Measurements from ENCODE around the gene BAMBI.

BAMBI gene

GRCh38 chr10:28730031-28730778, 52.9 kb downstream of the BAMBI start:
- H3K4me2 ChIP-seq (ENCODE audit: insufficient read depth, low read length), result no peak overlapping the region
- no peaks in the 10 kb centered on the region for H4K20me1 ChIP-seq (ENCODE audit: insufficient read depth, low read length)
- no peak overlapping the region for H3K9ac ChIP-seq (ENCODE audit: low read depth, low read length)
- H2AFZ ChIP-seq (ENCODE audit: low read depth, low read length), result no peak overlapping the region
- no peaks in the 10 kb centered on the region for H3K36me3 ChIP-seq (ENCODE audit: insufficient read depth, low read length)
- no peak overlapping the region for H3K4me3 ChIP-seq (ENCODE audit: low read depth in 1 of 2, low read length in 2 of 2)
- H3K4me1 ChIP-seq (ENCODE audit: insufficient read depth, low read length), result no peaks in the 10 kb centered on the region
- H3K79me2 ChIP-seq (ENCODE audit: insufficient read depth, low read length), result no peaks in the 10 kb centered on the region
- DNase-seq (no peak), ATAC-seq (ENCODE audit: insufficient read depth, low read depth) (no peak)
- no peak overlapping the region for H3K27ac ChIP-seq (ENCODE audit: low read length)
- TF ChIP-seq, protein P1, sequence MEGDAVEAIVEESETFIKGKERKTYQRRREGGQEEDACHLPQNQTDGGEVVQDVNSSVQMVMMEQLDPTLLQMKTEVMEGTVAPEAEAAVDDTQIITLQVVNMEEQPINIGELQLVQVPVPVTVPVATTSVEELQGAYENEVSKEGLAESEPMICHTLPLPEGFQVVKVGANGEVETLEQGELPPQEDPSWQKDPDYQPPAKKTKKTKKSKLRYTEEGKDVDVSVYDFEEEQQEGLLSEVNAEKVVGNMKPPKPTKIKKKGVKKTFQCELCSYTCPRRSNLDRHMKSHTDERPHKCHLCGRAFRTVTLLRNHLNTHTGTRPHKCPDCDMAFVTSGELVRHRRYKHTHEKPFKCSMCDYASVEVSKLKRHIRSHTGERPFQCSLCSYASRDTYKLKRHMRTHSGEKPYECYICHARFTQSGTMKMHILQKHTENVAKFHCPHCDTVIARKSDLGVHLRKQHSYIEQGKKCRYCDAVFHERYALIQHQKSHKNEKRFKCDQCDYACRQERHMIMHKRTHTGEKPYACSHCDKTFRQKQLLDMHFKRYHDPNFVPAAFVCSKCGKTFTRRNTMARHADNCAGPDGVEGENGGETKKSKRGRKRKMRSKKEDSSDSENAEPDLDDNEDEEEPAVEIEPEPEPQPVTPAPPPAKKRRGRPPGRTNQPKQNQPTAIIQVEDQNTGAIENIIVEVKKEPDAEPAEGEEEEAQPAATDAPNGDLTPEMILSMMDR (IDR thresholded peaks at IDR 0.05; ENCODE audit: borderline replicate concordance, extremely low read depth, low read length, poor library complexity, severe bottlenecking), result no peak
- no peak for TF ChIP-seq EZH2 (IDR thresholded peaks at IDR 0.05; ENCODE audit: borderline replicate concordance, low read depth, low read length, severe bottlenecking)
- peaks cover 3% of the 10 kb centered on the region for H3K27me3 ChIP-seq (ENCODE audit: insufficient read depth, low read length, poor library complexity)
- peaks cover 4% of the 10 kb centered on the region for H3K9me3 ChIP-seq (ENCODE audit: insufficient read depth, low read length, severe bottlenecking)

DNA sequence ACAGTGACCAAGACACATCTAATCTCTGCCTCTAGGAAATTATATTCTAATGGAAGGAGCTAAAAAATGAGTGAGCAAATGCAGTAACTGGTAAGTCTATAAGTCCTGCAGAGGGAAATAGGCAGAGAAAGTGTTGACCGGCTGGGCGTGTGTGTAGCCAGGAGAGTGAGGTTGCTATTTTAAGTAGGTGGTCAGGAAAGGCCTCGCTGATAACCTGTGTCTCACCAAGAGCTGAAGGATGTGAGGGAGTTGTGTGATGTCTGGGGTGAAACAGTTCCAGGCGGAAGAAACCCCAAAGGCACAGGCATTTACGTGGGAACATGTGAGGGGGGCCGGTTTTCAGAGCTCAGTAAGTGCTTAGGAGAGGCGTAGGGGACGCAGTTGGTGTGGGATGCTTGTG, 54.8 kb downstream of the BAMBI start:
- H3K4me3 ChIP-seq (ENCODE audit: low read depth in 1 of 2, low read length in 2 of 2), result no peak overlapping the region
- no peak overlapping the region for H2AFZ ChIP-seq (ENCODE audit: low read depth, low read length)
- H3K9me3 ChIP-seq (ENCODE audit: insufficient read depth, low read length, severe bottlenecking), result peaks cover 4% of the 10 kb centered on the region
- H3K9ac ChIP-seq (ENCODE audit: low read depth, low read length), result no peak overlapping the region
- no peak for ATAC-seq (ENCODE audit: insufficient read depth, low read depth)
- H4K20me1 ChIP-seq (ENCODE audit: insufficient read depth, low read length), result no peaks in the 10 kb centered on the region
- TF ChIP-seq EZH2 (IDR thresholded peaks at IDR 0.05; ENCODE audit: borderline replicate concordance, low read depth, low read length, severe bottlenecking), result no peak
- TF ChIP-seq, protein P1 (IDR thresholded peaks at IDR 0.05; ENCODE audit: borderline replicate concordance, extremely low read depth, low read length, poor library complexity, severe bottlenecking), result no peak
- DNase-seq, result no peak
- H3K27me3 ChIP-seq (ENCODE audit: insufficient read depth, low read length, poor library complexity), result peaks cover 5% of the 10 kb centered on the region
- no peaks in the 10 kb centered on the region for H3K4me1 ChIP-seq (ENCODE audit: insufficient read depth, low read length)
- no peaks in the 10 kb centered on the region for H3K36me3 ChIP-seq (ENCODE audit: insufficient read depth, low read length)
- no peak overlapping the region for H3K27ac ChIP-seq (ENCODE audit: low read length)
- no peaks in the 10 kb centered on the region for H3K79me2 ChIP-seq (ENCODE audit: insufficient read depth, low read length)
- H3K4me2 ChIP-seq (ENCODE audit: insufficient read depth, low read length), result no peak overlapping the region

Measured in DND-41 (cell line).